ENCODE data around the gene RGPD8.

DNA sequence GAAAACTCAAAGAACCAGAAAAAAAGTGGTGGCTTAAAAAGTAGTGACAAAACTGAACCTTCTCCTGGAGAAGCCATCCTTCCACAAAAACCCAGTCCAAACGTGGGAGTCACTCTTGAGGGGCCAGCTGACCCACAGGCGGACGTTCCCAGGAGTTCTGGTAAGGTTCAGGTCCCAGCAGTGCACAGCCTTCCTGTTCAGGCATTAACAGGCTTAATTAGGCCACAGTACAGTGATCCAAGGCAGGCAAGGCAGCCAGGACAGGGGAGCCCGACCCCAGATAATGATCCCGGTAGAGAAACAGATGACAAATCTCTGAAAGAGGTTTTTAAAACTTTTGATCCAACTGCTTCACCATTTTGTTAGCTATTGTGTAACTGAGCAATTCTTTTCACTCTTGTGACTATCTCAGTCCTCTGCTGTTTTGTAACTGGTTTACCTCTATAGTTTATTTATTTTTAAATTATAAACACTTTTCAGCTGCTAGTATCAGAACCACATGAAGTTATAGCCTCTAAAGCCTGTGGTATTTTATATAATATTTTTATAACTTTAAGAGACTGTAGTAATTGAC, 101.2 kb downstream of the RGPD8 start:
- no peak for TF ChIP-seq POLR2A (IDR thresholded peaks at IDR 0.05; ENCODE audit: low read length)
- TF ChIP-seq GATA1 (IDR thresholded peaks at IDR 0.05; ENCODE audit: low read depth, low read length), result no peak

All from erythroblast (primary cell).